GM23338 (cell line): ENCODE data around the gene UXS1. TPM values are rescaled to one million over a fixed set of nuclear protein-coding genes. Genes with fewer than 3 reads are reported as not detected.

Experiments used
- ATAC-seq: fragments of 200-7000 bp; cut with Tn5 transposase; 3 replicates; pipeline ENCODE4 v1.9.1; 2020
- DNase-seq: peaks from one replicate; pipeline ENCODE4 v3.0.0-alpha.2; 2015; ENCODE audit warnings: low spot score
- H2AFZ ChIP-seq: fragments of 200-600 bp; sonication (generic); 2 replicates; pipeline ENCODE4 v1.8.0; 2016; ENCODE audit warnings: antibody characterized with exemption, mild to moderate bottlenecking, moderate library complexity
- H3F3A ChIP-seq: fragments of 200-600 bp; sonication (generic); replicated peaks from 2 replicates; pipeline ENCODE4 v1.8.0; 2017; ENCODE audit warnings: antibody characterized with exemption, mixed run types, low read depth
- H3K27ac ChIP-seq: fragments of 200-600 bp; sonication (generic); 2 replicates; pipeline ENCODE4 v1.6.1; 2016; ENCODE audit warnings: low read depth
- H3K27me3 ChIP-seq: fragments of 200-600 bp; sonication (generic); 2 replicates; pipeline ENCODE4 v1.8.0; 2016; ENCODE audit warnings: mild to moderate bottlenecking, mixed run types, moderate library complexity; ENCODE audit not compliant: insufficient read depth
- H3K36me3 ChIP-seq: fragments of 200-600 bp; sonication (generic); 2 replicates; pipeline ENCODE4 v1.8.0; 2016; ENCODE audit warnings: mild to moderate bottlenecking; ENCODE audit not compliant: insufficient read depth
- H3K4me1 ChIP-seq: fragments of 200-600 bp; sonication (generic); 2 replicates; pipeline ENCODE4 v1.8.0; 2016; ENCODE audit warnings: mild to moderate bottlenecking, moderate library complexity; ENCODE audit not compliant: insufficient read depth
- H3K4me2 ChIP-seq: fragments of 200-600 bp; sonication (generic); 2 replicates; pipeline ENCODE4 v1.7.1; 2017; ENCODE audit warnings: mixed run types
- H3K4me3 ChIP-seq: fragments of 200-600 bp; sonication (generic); 2 replicates; pipeline ENCODE4 v1.6.1; 2016; ENCODE audit warnings: mixed run types
- H3K79me2 ChIP-seq: fragments of 200-600 bp; sonication (generic); replicated peaks from 2 replicates; pipeline ENCODE4 v1.8.0; 2017; ENCODE audit warnings: mild to moderate bottlenecking; ENCODE audit not compliant: insufficient read depth
- H3K9me2 ChIP-seq: fragments of 200-600 bp; sonication (generic); 2 replicates; pipeline ENCODE4 v1.8.0; 2017; ENCODE audit not compliant: insufficient read depth
- H4K20me1 ChIP-seq: fragments of 200-600 bp; sonication (generic); replicated peaks from 2 replicates; pipeline ENCODE4 v1.8.0; 2017; ENCODE audit warnings: mild to moderate bottlenecking; ENCODE audit not compliant: insufficient read depth
- H3K27ac Mint-ChIP-seq: 2 replicates; pipeline ENCODE4 v1.8.0; 2020; ENCODE audit warnings: inconsistent platforms, mild to moderate bottlenecking, moderate library complexity, mixed read lengths
- H3K27me3 Mint-ChIP-seq: 3 replicates; pipeline ENCODE4 v1.8.0; 2022; ENCODE audit warnings: low read depth, mild to moderate bottlenecking, moderate library complexity, mixed read lengths, inconsistent platforms; ENCODE audit not compliant: insufficient read depth, poor library complexity
- H3K36me3 Mint-ChIP-seq: 3 replicates; pipeline ENCODE4 v1.8.0; 2021; ENCODE audit warnings: low read depth, mild to moderate bottlenecking, inconsistent platforms, moderate library complexity, mixed read lengths
- H3K4me1 Mint-ChIP-seq: 3 replicates; pipeline ENCODE4 v1.8.0; 2020; ENCODE audit warnings: mild to moderate bottlenecking, inconsistent platforms, mixed read lengths
- H3K4me3 Mint-ChIP-seq: 3 replicates; pipeline ENCODE4 v1.8.0; 2021; ENCODE audit warnings: moderate library complexity, mild to moderate bottlenecking, inconsistent platforms, mixed read lengths
- H3K9me3 Mint-ChIP-seq: 3 replicates; pipeline ENCODE4 v1.8.0; 2020; ENCODE audit warnings: moderate library complexity, mild to moderate bottlenecking, inconsistent platforms, mixed read lengths
- CREB1 ChIP-seq: fragments of 250-450 bp; sonication (Bioruptor Pico); IDR thresholded peaks from 2 replicates; pipeline ENCODE4 v1.5.0; 2020; ENCODE audit warnings: low read depth, mild to moderate bottlenecking, moderate library complexity
- CTCF ChIP-seq, 2 experiments: fragments of 200-600 bp in 1 of 2; sonication (generic) in 1 of 2; conservative IDR thresholded peaks; 2 replicates each; pipeline versions ENCODE4 v1.5.1 to v1.6.1; 2016 to 2017; ENCODE audit warnings: antibody characterized with exemption in 2 of 2, low read depth in 2 of 2, mild to moderate bottlenecking in 2 of 2, moderate library complexity in 1 of 2
- ETS1 ChIP-seq: IDR thresholded peaks from 2 replicates; pipeline ENCODE4 v1.6.1; 2016; ENCODE audit warnings: antibody characterized with exemption
- EZH2 ChIP-seq: fragments of 200-600 bp; sonication (generic); IDR thresholded peaks from one replicate; pipeline ENCODE4 v1.8.0; 2017; ENCODE audit warnings: antibody characterized with exemption, mild to moderate bottlenecking, low read depth; ENCODE audit not compliant: unreplicated experiment
- EZH2phosphoT487 ChIP-seq: fragments of 200-600 bp; sonication (generic); IDR thresholded peaks from one replicate; pipeline ENCODE4 v1.8.1; 2018; ENCODE audit warnings: antibody characterized with exemption; ENCODE audit not compliant: unreplicated experiment
- JUNB ChIP-seq: IDR thresholded peaks from one replicate; pipeline ENCODE4 v1.6.1; 2016; ENCODE audit warnings: antibody characterized with exemption; ENCODE audit not compliant: unreplicated experiment
- POLR2AphosphoS5 ChIP-seq: IDR thresholded peaks from 2 replicates; pipeline ENCODE4 v1.6.1; 2016; ENCODE audit warnings: antibody characterized with exemption, low read depth
- REST ChIP-seq: IDR thresholded peaks from one replicate; pipeline ENCODE4 v1.6.1; 2018; ENCODE audit warnings: antibody characterized with exemption; ENCODE audit not compliant: unreplicated experiment
- STAT1 ChIP-seq: IDR thresholded peaks from one replicate; pipeline ENCODE4 v1.6.1; 2016; ENCODE audit warnings: antibody characterized with exemption; ENCODE audit not compliant: unreplicated experiment
- ZNF114 ChIP-seq: fragments of 250-450 bp; sonication (Bioruptor Pico); IDR thresholded peaks from 2 replicates; pipeline ENCODE4 v1.5.0; 2020; ENCODE audit warnings: mild to moderate bottlenecking, moderate library complexity
- ZNF331 ChIP-seq: fragments of 250-450 bp; sonication (Bioruptor Pico); IDR thresholded peaks from 2 replicates; pipeline ENCODE4 v1.5.0; 2020; ENCODE audit warnings: low read depth, mild to moderate bottlenecking, moderate library complexity
- ZNF462 ChIP-seq: fragments of 250-450 bp; sonication (Bioruptor Pico); IDR thresholded peaks from 2 replicates; pipeline ENCODE4 v1.5.0; 2020; ENCODE audit warnings: mild to moderate bottlenecking, moderate library complexity
- polyA plus RNA-seq: library from polyadenylated mRNA; unstranded; fragments of >200 nt; fragmentation: Nextera tagmentation; extraction: Ambion mirVana; gene quantifications from 2 replicates; pipeline ENCODE4 v1.2.1, GENCODE V29; 2016
- total RNA-seq: library from RNA; depleted of rRNA; stranded (reverse); fragments of >200 nt; shearing (Covaris generic); gene quantifications from 2 replicates; pipeline ENCODE4 v1.2.3, GENCODE V29; 2014

UXS1 gene
- total and polyA plus RNA-seq, 2 experiments from 2014 or later, result 48.7 to 131 TPM

GRCh38 chr2:106058469-106059137 lies 135.5 kb downstream of the UXS1 start (continued):
- no peak for TF ChIP-seq EZH2
- TF ChIP-seq STAT1, result no peak
- no peak for TF ChIP-seq ZNF331 (CRISPR knock-in tag)
- TF ChIP-seq POLR2AphosphoS5, result no peak

- Histone ChIP-seq H3K4me3 (no peak overlapping the region), H3K79me2 (no peaks in the 10 kb centered on the region), H3K4me2 (no peak overlapping the region), H3F3A (no peaks in the 10 kb centered on the region), H3K27ac (no peak overlapping the region), H3K36me3 (no peaks in the 10 kb centered on the region), H4K20me1 (no peaks in the 10 kb centered on the region), H3K4me1 (no peaks in the 10 kb centered on the region), H3K9me2 (no peaks in the 10 kb centered on the region; the same call in 1 of the 2 replicates), H3K27me3 (no peaks in the 10 kb centered on the region), H2AFZ (no peak overlapping the region)
- Mint-ChIP-seq H3K27me3 (peaks cover 2% of the 10 kb centered on the region), H3K36me3 (no peaks in the 10 kb centered on the region; the same call in 2 of the 3 replicates), H3K4me1 (no peaks in the 10 kb centered on the region; the same call in 2 of the 3 replicates), H3K4me3 (no peak overlapping the region), H3K27ac (no peak overlapping the region), H3K9me3 (no peaks in the 10 kb centered on the region)
- DNase-seq (no peak), ATAC-seq (no peak)
- no peak for TF ChIP-seq JUNB
- no peak for TF ChIP-seq ZNF114
- TF ChIP-seq CTCF (conservative IDR thresholded peaks at IDR 0.05; ENCODE audit: low read depth in 2 of 2), result no peak
- no peak for TF ChIP-seq ZNF331 (CRISPR knock-in tag)
- no peak for TF ChIP-seq ETS1
- TF ChIP-seq REST, result no peak
- TF ChIP-seq EZH2phosphoT487, result no peak
- TF ChIP-seq POLR2AphosphoS5, result no peak
- no peak for TF ChIP-seq STAT1
- no peak for TF ChIP-seq EZH2
- no peak for TF ChIP-seq CREB1
- no peak for TF ChIP-seq ZNF462 (CRISPR knock-in tag)
Observed at GRCh38 chr2:106057206-106057605, 136.9 kb downstream of the UXS1 start.
